IMR-90 (cell line): ENCODE data around the gene LRG1. TPM values are rescaled to one million over a fixed set of nuclear protein-coding genes. Genes with fewer than 3 reads are reported as not detected.

Source experiments
- ATAC-seq: fragments of 200-7000 bp; cut with Tn5 transposase; 2 replicates; pipeline ENCODE4 v1.9.1; 2020; ENCODE audit warnings: low read depth, mild to moderate bottlenecking, moderate library complexity
- BruUV-seq: library from RNA; stranded (reverse); fragments of 400-500 nt; replicated peaks from 2 replicates; lab custom pipeline; 2021; lab: Mats Ljungman, UMichigan
- CTCF ChIA-PET: fragments of 300-600 bp; formaldehyde crosslinking; extraction: SDS; loops from one replicate; lab custom pipeline; 2021; ENCODE audit warnings: antibody characterized with exemption; lab: Yijun Ruan, JAX
- POLR2A ChIA-PET: fragments of 300-600 bp; sonication (Branson Sonifier 250); formaldehyde crosslinking; loops from one replicate; lab custom pipeline; 2022; ENCODE audit warnings: antibody characterized with exemption; ENCODE audit not compliant: unreplicated experiment; lab: Charles Lee
- DNase-seq: peaks from one replicate; pipeline ENCODE4 v3.0.0; 2013
- H2AFZ ChIP-seq: replicated peaks from 2 replicates; pipeline ENCODE3; 2013; ENCODE audit warnings: low read length, mild to moderate bottlenecking; ENCODE audit not compliant: poor library complexity
- H2AK5ac ChIP-seq: 2 replicates; pipeline ENCODE4 v1.6.1; 2013; ENCODE audit warnings: low read depth, low read length, inconsistent platforms
- H2AK9ac ChIP-seq: replicated peaks from 2 replicates; pipeline ENCODE3; 2013; ENCODE audit warnings: mild to moderate bottlenecking, low read depth, low read length, moderate library complexity; ENCODE audit not compliant: poor library complexity
- H2BK120ac ChIP-seq: 2 replicates; pipeline ENCODE4 v1.6.1; 2013; ENCODE audit warnings: low read depth, low read length, inconsistent platforms
- H2BK15ac ChIP-seq: 3 replicates; pipeline ENCODE4 v1.6.1; 2013; ENCODE audit warnings: low read depth, low read length, inconsistent platforms
- H2BK20ac ChIP-seq: 2 replicates; pipeline ENCODE4 v1.6.1; 2013; ENCODE audit warnings: low read depth, mild to moderate bottlenecking, inconsistent platforms, low read length, moderate library complexity
- H2BK5ac ChIP-seq: 2 replicates; pipeline ENCODE4 v1.6.1; 2013; ENCODE audit warnings: mild to moderate bottlenecking, low read depth, low read length, inconsistent platforms; ENCODE audit not compliant: poor library complexity, severe bottlenecking
- H3K14ac ChIP-seq: replicated peaks from 2 replicates; pipeline ENCODE4 v1.6.1; 2013; ENCODE audit warnings: low read depth, low read length, inconsistent platforms
- H3K18ac ChIP-seq: 2 replicates; pipeline ENCODE4 v1.6.1; 2013; ENCODE audit warnings: low read depth, low read length, control low read depth
- H3K23ac ChIP-seq: 2 replicates; pipeline ENCODE4 v1.6.1; 2013; ENCODE audit warnings: low read depth, low read length, inconsistent platforms
- H3K27ac ChIP-seq: 2 replicates; pipeline ENCODE4 v1.5.1; 2013; ENCODE audit warnings: mild to moderate bottlenecking, control low read depth, low read length; ENCODE audit not compliant: insufficient read depth
- H3K27me3 ChIP-seq: 2 replicates; pipeline ENCODE4 v1.6.1; 2013; ENCODE audit warnings: low read length; ENCODE audit not compliant: control insufficient read depth, insufficient read depth
- H3K36me3 ChIP-seq: 2 replicates; pipeline ENCODE4 v1.6.1; 2013; ENCODE audit warnings: low read length, mixed read lengths; ENCODE audit not compliant: control insufficient read depth, insufficient read depth
- H3K4ac ChIP-seq: 2 replicates; pipeline ENCODE4 v1.6.1; 2013; ENCODE audit warnings: low read depth, low read length, inconsistent platforms
- H3K4me1 ChIP-seq: 2 replicates; pipeline ENCODE4 v1.6.1; 2013; ENCODE audit warnings: low read length, mixed read lengths; ENCODE audit not compliant: control insufficient read depth, insufficient read depth
- H3K4me2 ChIP-seq: 2 replicates; pipeline ENCODE4 v1.6.1; 2013; ENCODE audit warnings: low read depth, mild to moderate bottlenecking, control low read depth, low read length, moderate library complexity
- H3K4me3 ChIP-seq: 2 replicates; pipeline ENCODE4 v1.5.1; 2013; ENCODE audit warnings: low read depth, mild to moderate bottlenecking, control low read depth, low read length, moderate library complexity; ENCODE audit not compliant: insufficient read depth
- H3K56ac ChIP-seq: 2 replicates; pipeline ENCODE4 v1.6.1; 2013; ENCODE audit warnings: low read length, inconsistent platforms; ENCODE audit not compliant: insufficient read depth; ENCODE audit errors: extremely low read depth
- H3K79me1 ChIP-seq, 2 experiments: 2 replicates each; pipeline ENCODE4 v1.6.1; 2013; ENCODE audit warnings: low read length in 2 of 2, inconsistent platforms in 1 of 2, low read depth in 1 of 2
- H3K9ac ChIP-seq: 2 replicates; pipeline ENCODE4 v1.6.1; 2013; ENCODE audit warnings: low read depth, low read length, control low read depth
- H3K9me1 ChIP-seq: 2 replicates; pipeline ENCODE4 v1.6.1; 2013; ENCODE audit warnings: low read length, inconsistent platforms; ENCODE audit not compliant: insufficient read depth
- H3K9me3 ChIP-seq: 2 replicates; pipeline ENCODE4 v1.6.1; 2013; ENCODE audit warnings: low read length; ENCODE audit not compliant: control insufficient read depth, insufficient read depth
- H4K20me1 ChIP-seq: 2 replicates; pipeline ENCODE4 v1.6.1; 2013; ENCODE audit warnings: low read length, inconsistent platforms; ENCODE audit not compliant: insufficient read depth
- H4K5ac ChIP-seq: 2 replicates; pipeline ENCODE4 v1.6.1; 2013; ENCODE audit warnings: mild to moderate bottlenecking, low read depth, low read length, control low read depth
- H4K8ac ChIP-seq, 2 experiments: 2 replicates each; pipeline ENCODE4 v1.6.1; 2013; ENCODE audit warnings: low read depth in 2 of 2, low read length in 2 of 2, control low read depth in 1 of 2, inconsistent platforms in 1 of 2
- H4K91ac ChIP-seq: 2 replicates; pipeline ENCODE4 v1.6.1; 2013; ENCODE audit warnings: low read depth, low read length, inconsistent platforms; ENCODE audit not compliant: insufficient read depth
- CEBPB ChIP-seq: IDR thresholded peaks from 2 replicates; pipeline ENCODE4 v1.6.1; 2012; ENCODE audit warnings: low read depth, low read length, improper control_type of control experiment
- CHD1 ChIP-seq: IDR thresholded peaks from 2 replicates; pipeline ENCODE4 v1.6.1; 2012; ENCODE audit warnings: low read depth, low read length, improper control_type of control experiment
- FOS ChIP-seq: fragments of 150-350 bp; IDR thresholded peaks from 2 replicates; pipeline ENCODE4 v1.6.1; 2016; ENCODE audit warnings: low read depth, low read length
- MAFK ChIP-seq: IDR thresholded peaks from 2 replicates; pipeline ENCODE4 v1.6.1; 2012; ENCODE audit warnings: low read depth, low read length, improper control_type of control experiment
- MAZ ChIP-seq: IDR thresholded peaks from 2 replicates; pipeline ENCODE4 v1.6.1; 2012; ENCODE audit warnings: low read depth, mild to moderate bottlenecking, low read length, improper control_type of control experiment, moderate library complexity, borderline replicate concordance
- NFE2L2 ChIP-seq: fragments of 150-350 bp; IDR thresholded peaks from 2 replicates; pipeline ENCODE4 v1.6.1; 2016; ENCODE audit warnings: low read depth, mild to moderate bottlenecking, low read length
- WGBS, 2 experiments: methylation state at CpG; one replicate each; pipeline versions ENCODE4 v1.1.5 to v1.1.7; 2013; ENCODE audit warnings: missing lambda C conversion rate in 2 of 2; ENCODE audit not compliant: insufficient read length in 1 of 2; ENCODE audit errors: extremely low coverage in 2 of 2; 5-methylcytosine and 5-hydroxymethylcytosine counted together
- dilution Hi-C: fragments of 300-500 bp; cut with HindIII; formaldehyde crosslinking; loops from one replicate; pipeline ENCODE4 v1.14.3; 2018; ENCODE audit warnings: low sequenced_read_pairs; ENCODE audit not compliant: unreplicated experiment
- in situ Hi-C: fragments of 300-500 bp; cut with MboI; formaldehyde crosslinking; loops from 3 replicates; pipeline ENCODE4 v1.14.3; 2019; ENCODE audit warnings: low sequenced_read_pairs, inconsistent platforms, mixed read lengths
- intact Hi-C: fragments of 100-400 bp; cut with micrococcal nuclease; formaldehyde crosslinking; loops from 2 replicates; pipeline ENCODE4 v1.10.0; 2022
- polyA plus RNA-seq, 3 experiments: library from polyadenylated mRNA; depleted of rRNA; stranded (reverse); fragments of >200 nt; gene quantifications; 2 replicates each; pipeline ENCODE4 v1.2.3, GENCODE V29; 2012; ENCODE audit warnings: low replicate concordance in 1 of 3
- total RNA-seq: library from RNA; depleted of rRNA; stranded (reverse); fragments of >200 nt; gene quantifications from 2 replicates; pipeline ENCODE4 v1.2.3, GENCODE V29; 2012
- TF ChIP-seq, protein P1 (sequence below): conservative IDR thresholded peaks from 2 replicates; pipeline ENCODE4 v1.5.1; 2012; ENCODE audit warnings: mild to moderate bottlenecking, low read depth, low read length, improper control_type of control experiment

LRG1 gene
- total and polyA plus RNA-seq, 2 of the 4 experiments (the other 2 are of a cell fraction): not detected

DNA sequence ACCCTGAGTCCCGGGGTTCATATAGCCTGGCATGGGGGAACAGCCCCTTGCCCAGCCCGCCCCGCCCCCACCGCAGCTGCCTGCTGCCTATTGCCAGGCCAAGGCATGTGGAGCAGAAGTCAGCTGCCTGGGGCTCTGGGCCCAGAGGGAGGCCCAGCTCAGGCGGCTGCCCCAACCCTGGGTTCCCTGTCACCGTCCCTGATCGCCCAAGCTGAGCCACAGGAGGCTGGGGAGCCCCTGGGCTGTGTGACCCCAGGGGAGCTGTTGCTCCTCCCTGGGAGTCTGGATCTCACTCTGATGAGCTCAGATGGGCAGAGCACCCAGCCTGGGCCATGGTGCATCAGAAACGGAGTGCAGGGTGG, 22.9 kb downstream of the LRG1 start:
- Histone ChIP-seq H2BK120ac (no peak overlapping the region), H2BK20ac (no peak overlapping the region), H3K4me3 (no peak overlapping the region), H3K14ac (no peak overlapping the region), H3K18ac (no peak overlapping the region), H3K9me3 (no peaks in the 10 kb centered on the region), H4K91ac (no peak overlapping the region), H3K56ac (no peak overlapping the region), H3K27ac (no peak overlapping the region), H2AK5ac (no peak overlapping the region), H4K8ac (no peak overlapping the region), H4K20me1 (no peaks in the 10 kb centered on the region), H2AFZ (no peak overlapping the region), H3K79me1 (no peaks in the 10 kb centered on the region), H2AK9ac (no peak overlapping the region), H2BK15ac (no peak overlapping the region), H4K5ac (no peak overlapping the region), H3K4ac (no peak overlapping the region), H3K23ac (no peak overlapping the region), H3K27me3 (peaks cover 12% of the 10 kb centered on the region), H3K36me3 (no peaks in the 10 kb centered on the region), H3K9me1 (no peaks in the 10 kb centered on the region), H3K4me1 (peaks cover 9% of the 10 kb centered on the region), H3K9ac (no peak overlapping the region), H3K4me2 (no peak overlapping the region), H2BK5ac (no peak overlapping the region)
- no TSS peak for BruUV-seq
- TF ChIP-seq MAFK (no peak), FOS (no peak), MAZ (no peak), CEBPB (no peak), CHD1 (no peak), NFE2L2 (no peak)
- TF ChIP-seq, protein P1, sequence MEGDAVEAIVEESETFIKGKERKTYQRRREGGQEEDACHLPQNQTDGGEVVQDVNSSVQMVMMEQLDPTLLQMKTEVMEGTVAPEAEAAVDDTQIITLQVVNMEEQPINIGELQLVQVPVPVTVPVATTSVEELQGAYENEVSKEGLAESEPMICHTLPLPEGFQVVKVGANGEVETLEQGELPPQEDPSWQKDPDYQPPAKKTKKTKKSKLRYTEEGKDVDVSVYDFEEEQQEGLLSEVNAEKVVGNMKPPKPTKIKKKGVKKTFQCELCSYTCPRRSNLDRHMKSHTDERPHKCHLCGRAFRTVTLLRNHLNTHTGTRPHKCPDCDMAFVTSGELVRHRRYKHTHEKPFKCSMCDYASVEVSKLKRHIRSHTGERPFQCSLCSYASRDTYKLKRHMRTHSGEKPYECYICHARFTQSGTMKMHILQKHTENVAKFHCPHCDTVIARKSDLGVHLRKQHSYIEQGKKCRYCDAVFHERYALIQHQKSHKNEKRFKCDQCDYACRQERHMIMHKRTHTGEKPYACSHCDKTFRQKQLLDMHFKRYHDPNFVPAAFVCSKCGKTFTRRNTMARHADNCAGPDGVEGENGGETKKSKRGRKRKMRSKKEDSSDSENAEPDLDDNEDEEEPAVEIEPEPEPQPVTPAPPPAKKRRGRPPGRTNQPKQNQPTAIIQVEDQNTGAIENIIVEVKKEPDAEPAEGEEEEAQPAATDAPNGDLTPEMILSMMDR: no peak
- in situ Hi-C loops: no loop called here
- DNase-seq (no peak), ATAC-seq (peak; percentile 44)
- intact Hi-C loops: no loop called here
- dilution Hi-C loops: no loop called here
- ChIA-PET CTCF (no interaction called here), POLR2A (no interaction called here)
- WGBS, 2 experiments: 56% methylated on average over 5 of the region's 8 CpGs; no CpG with 5 or more reads in 1 of the 2 experiments
